HepG2 (cell line): Measurements from ENCODE around the gene ELL3. TPM values are rescaled to one million over a fixed set of nuclear protein-coding genes. Genes with fewer than 3 reads are reported as not detected.
A peak's percentile ranks its signal among the peaks of the same experiment; 100 is the strongest.

Experiments
- BORCS8-MEF2B ChIP-seq: sonication (generic); formaldehyde crosslinking; IDR thresholded peaks from 2 replicates; pipeline ENCODE4 v1.8.0; 2022; ENCODE audit warnings: mild to moderate bottlenecking, missing genetic modification reagents
- CCDC6 ChIP-seq: sonication (generic); formaldehyde crosslinking; IDR thresholded peaks from 2 replicates; pipeline ENCODE4 v1.8.1; 2022; ENCODE audit warnings: mild to moderate bottlenecking, missing genetic modification reagents, moderate library complexity
- MYC ChIP-seq: sonication (generic); formaldehyde crosslinking; IDR thresholded peaks from 2 replicates; pipeline ENCODE4 v1.9.0; 2021; ENCODE audit warnings: missing genetic modification reagents, borderline replicate concordance
- MZF1 ChIP-seq: sonication (generic); formaldehyde crosslinking; IDR thresholded peaks from 2 replicates; pipeline ENCODE4 v1.8.1; 2023; ENCODE audit warnings: mild to moderate bottlenecking, missing genetic modification reagents, borderline replicate concordance
- PCBP1 ChIP-seq: fragments of 200-400 bp; formaldehyde crosslinking; IDR thresholded peaks from 2 replicates; pipeline ENCODE4 v1.6.1; 2017; ENCODE audit warnings: mild to moderate bottlenecking, low read depth, low read length, borderline replicate concordance
- SOX6 ChIP-seq, 2 experiments: fragments of 450-650 bp in 1 of 2; sonication (generic) in 1 of 2; formaldehyde crosslinking in 1 of 2; IDR thresholded peaks; 2 replicates each; pipeline versions ENCODE4 v1.4.0 to v1.6.1; 2017 to 2020; ENCODE audit warnings: antibody characterized with exemption in 1 of 2, mild to moderate bottlenecking in 1 of 2, missing genetic modification reagents in 1 of 2
- TCF7L2 ChIP-seq: IDR thresholded peaks from 2 replicates; pipeline ENCODE4 v1.6.1; 2011; ENCODE audit warnings: mild to moderate bottlenecking, low read depth, low read length, moderate library complexity
- polyA plus RNA-seq, 8 experiments: library from polyadenylated mRNA; depleted of rRNA in 3 of 8; stranded (reverse) in 7 of 8; unstranded in 1 of 8; fragments of >200 nt; fragmentation: Illumina TruSeq in 4 of 8; extraction: Trizol in 4 of 8; gene quantifications; 2 replicates each; pipeline versions ENCODE4 v1.2.1 to v1.2.3, GENCODE V29; 2011 to 2016; ENCODE audit warnings: low read depth in 4 of 8, missing spikeins in 1 of 8, mixed read lengths in 1 of 8; ENCODE audit not compliant: insufficient read depth in 1 of 8
- total RNA-seq, 5 experiments: library from RNA; depleted of rRNA; stranded (reverse); fragments of >200 nt; fragmentation: Illumina TruSeq; extraction: Trizol; gene quantifications; 2 replicates each; pipeline ENCODE4 v1.2.3, GENCODE V29; 2016; ENCODE audit warnings: low read depth in 1 of 5
- TF ChIP-seq, protein P1 (sequence below): IDR thresholded peaks from 2 replicates; pipeline ENCODE4 v1.6.1; 2016; ENCODE audit warnings: low read depth, control low read depth
- TF ChIP-seq, protein P2 (sequence below): sonication (generic); formaldehyde crosslinking; IDR thresholded peaks from 2 replicates; pipeline ENCODE4 v1.4.0; 2020; ENCODE audit warnings: missing genetic modification reagents, mild to moderate bottlenecking, borderline replicate concordance
- TF ChIP-seq, protein P3 (sequence below): sonication (generic); formaldehyde crosslinking; IDR thresholded peaks from 2 replicates; pipeline ENCODE4 v1.5.0; 2020; ENCODE audit warnings: mild to moderate bottlenecking, missing genetic modification reagents, borderline replicate concordance
- TF ChIP-seq, protein P4 (sequence below): sonication (generic); formaldehyde crosslinking; IDR thresholded peaks from 2 replicates; pipeline ENCODE4 v1.4.0; 2020; ENCODE audit warnings: mild to moderate bottlenecking, low read depth, missing genetic modification reagents
- TF ChIP-seq, protein P5 (sequence below): sonication (generic); formaldehyde crosslinking; IDR thresholded peaks from 2 replicates; pipeline ENCODE4 v1.8.0; 2022; ENCODE audit warnings: mild to moderate bottlenecking, missing genetic modification reagents, moderate library complexity

The ELL3 gene
- total and polyA plus RNA-seq, 2 of the 13 experiments (the other 11 are each of a cell fraction or from before 2014, with no cell fraction given): 6.1 to 8.8 TPM

DNA sequence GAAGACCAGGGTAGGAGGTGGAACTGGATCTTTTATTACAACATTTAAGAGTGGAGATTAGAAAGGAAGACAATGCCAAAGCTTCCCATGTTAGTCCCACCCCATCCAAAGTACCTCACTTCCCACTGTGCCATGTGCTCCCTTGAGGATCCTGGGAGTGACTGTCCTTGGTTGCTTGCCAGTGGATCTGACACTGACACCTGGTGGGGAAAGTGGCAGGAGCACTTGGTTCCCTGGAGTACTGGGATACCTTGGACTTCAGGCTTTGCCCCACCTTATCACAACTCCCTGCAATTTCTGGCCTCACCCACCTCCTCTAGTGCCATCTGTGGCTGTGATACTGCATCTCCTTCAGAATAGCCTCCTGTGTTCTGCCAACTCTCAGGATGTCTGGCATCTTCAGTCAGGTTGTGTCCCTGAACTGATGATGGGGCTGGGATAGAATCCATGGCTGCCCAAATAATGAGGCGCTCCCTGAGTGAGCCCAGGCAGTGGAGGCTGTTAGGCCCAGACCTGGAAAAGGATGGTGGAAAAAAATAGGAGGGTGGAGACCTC, 1.3 kb downstream of the ELL3 start (continued):
- TF ChIP-seq, protein P1, sequence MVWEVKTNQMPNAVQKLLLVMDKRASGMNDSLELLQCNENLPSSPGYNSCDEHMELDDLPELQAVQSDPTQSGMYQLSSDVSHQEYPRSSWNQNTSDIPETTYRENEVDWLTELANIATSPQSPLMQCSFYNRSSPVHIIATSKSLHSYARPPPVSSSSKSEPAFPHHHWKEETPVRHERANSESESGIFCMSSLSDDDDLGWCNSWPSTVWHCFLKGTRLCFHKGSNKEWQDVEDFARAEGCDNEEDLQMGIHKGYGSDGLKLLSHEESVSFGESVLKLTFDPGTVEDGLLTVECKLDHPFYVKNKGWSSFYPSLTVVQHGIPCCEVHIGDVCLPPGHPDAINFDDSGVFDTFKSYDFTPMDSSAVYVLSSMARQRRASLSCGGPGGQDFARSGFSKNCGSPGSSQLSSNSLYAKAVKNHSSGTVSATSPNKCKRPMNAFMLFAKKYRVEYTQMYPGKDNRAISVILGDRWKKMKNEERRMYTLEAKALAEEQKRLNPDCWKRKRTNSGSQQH (CRISPR knock-in tag): peak; percentile 59; the same call in 1 of the 2 replicates
- TF ChIP-seq MYC (peak; percentile 86), TCF7L2 (no peak), PCBP1 (no peak), CCDC6 (CRISPR knock-in tag) (no peak), MZF1 (CRISPR knock-in tag) (no peak), BORCS8-MEF2B (0 out of 2 replicates have a peak, but pooled peaks have one; percentile 39), SOX6 (IDR thresholded peaks at IDR 0.05) (no peak), SOX6 (CRISPR knock-in tag; IDR thresholded peaks at IDR 0.05) (peak; percentile 51)
- TF ChIP-seq, protein P2, sequence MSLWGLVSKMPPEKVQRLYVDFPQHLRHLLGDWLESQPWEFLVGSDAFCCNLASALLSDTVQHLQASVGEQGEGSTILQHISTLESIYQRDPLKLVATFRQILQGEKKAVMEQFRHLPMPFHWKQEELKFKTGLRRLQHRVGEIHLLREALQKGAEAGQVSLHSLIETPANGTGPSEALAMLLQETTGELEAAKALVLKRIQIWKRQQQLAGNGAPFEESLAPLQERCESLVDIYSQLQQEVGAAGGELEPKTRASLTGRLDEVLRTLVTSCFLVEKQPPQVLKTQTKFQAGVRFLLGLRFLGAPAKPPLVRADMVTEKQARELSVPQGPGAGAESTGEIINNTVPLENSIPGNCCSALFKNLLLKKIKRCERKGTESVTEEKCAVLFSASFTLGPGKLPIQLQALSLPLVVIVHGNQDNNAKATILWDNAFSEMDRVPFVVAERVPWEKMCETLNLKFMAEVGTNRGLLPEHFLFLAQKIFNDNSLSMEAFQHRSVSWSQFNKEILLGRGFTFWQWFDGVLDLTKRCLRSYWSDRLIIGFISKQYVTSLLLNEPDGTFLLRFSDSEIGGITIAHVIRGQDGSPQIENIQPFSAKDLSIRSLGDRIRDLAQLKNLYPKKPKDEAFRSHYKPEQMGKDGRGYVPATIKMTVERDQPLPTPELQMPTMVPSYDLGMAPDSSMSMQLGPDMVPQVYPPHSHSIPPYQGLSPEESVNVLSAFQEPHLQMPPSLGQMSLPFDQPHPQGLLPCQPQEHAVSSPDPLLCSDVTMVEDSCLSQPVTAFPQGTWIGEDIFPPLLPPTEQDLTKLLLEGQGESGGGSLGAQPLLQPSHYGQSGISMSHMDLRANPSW (CRISPR knock-in tag): no peak
- TF ChIP-seq, protein P3, sequence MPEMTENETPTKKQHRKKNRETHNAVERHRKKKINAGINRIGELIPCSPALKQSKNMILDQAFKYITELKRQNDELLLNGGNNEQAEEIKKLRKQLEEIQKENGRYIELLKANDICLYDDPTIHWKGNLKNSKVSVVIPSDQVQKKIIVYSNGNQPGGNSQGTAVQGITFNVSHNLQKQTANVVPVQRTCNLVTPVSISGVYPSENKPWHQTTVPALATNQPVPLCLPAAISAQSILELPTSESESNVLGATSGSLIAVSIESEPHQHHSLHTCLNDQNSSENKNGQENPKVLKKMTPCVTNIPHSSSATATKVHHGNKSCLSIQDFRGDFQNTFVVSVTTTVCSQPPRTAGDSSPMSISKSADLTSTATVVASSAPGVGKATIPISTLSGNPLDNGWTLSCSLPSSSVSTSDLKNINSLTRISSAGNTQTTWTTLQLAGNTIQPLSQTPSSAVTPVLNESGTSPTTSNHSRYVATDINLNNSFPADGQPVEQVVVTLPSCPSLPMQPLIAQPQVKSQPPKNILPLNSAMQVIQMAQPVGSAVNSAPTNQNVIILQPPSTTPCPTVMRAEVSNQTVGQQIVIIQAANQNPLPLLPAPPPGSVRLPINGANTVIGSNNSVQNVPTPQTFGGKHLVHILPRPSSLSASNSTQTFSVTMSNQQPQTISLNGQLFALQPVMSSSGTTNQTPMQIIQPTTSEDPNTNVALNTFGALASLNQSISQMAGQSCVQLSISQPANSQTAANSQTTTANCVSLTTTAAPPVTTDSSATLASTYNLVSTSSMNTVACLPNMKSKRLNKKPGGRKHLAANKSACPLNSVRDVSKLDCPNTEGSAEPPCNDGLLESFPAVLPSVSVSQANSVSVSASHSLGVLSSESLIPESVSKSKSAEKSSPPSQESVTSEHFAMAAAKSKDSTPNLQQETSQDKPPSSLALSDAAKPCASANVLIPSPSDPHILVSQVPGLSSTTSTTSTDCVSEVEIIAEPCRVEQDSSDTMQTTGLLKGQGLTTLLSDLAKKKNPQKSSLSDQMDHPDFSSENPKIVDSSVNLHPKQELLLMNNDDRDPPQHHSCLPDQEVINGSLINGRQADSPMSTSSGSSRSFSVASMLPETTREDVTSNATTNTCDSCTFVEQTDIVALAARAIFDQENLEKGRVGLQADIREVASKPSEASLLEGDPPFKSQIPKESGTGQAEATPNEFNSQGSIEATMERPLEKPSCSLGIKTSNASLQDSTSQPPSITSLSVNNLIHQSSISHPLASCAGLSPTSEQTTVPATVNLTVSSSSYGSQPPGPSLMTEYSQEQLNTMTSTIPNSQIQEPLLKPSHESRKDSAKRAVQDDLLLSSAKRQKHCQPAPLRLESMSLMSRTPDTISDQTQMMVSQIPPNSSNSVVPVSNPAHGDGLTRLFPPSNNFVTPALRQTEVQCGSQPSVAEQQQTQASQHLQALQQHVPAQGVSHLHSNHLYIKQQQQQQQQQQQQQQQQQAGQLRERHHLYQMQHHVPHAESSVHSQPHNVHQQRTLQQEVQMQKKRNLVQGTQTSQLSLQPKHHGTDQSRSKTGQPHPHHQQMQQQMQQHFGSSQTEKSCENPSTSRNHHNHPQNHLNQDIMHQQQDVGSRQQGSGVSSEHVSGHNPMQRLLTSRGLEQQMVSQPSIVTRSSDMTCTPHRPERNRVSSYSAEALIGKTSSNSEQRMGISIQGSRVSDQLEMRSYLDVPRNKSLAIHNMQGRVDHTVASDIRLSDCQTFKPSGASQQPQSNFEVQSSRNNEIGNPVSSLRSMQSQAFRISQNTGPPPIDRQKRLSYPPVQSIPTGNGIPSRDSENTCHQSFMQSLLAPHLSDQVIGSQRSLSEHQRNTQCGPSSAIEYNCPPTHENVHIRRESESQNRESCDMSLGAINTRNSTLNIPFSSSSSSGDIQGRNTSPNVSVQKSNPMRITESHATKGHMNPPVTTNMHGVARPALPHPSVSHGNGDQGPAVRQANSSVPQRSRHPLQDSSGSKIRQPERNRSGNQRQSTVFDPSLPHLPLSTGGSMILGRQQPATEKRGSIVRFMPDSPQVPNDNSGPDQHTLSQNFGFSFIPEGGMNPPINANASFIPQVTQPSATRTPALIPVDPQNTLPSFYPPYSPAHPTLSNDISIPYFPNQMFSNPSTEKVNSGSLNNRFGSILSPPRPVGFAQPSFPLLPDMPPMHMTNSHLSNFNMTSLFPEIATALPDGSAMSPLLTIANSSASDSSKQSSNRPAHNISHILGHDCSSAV: no peak
- TF ChIP-seq, protein P4, sequence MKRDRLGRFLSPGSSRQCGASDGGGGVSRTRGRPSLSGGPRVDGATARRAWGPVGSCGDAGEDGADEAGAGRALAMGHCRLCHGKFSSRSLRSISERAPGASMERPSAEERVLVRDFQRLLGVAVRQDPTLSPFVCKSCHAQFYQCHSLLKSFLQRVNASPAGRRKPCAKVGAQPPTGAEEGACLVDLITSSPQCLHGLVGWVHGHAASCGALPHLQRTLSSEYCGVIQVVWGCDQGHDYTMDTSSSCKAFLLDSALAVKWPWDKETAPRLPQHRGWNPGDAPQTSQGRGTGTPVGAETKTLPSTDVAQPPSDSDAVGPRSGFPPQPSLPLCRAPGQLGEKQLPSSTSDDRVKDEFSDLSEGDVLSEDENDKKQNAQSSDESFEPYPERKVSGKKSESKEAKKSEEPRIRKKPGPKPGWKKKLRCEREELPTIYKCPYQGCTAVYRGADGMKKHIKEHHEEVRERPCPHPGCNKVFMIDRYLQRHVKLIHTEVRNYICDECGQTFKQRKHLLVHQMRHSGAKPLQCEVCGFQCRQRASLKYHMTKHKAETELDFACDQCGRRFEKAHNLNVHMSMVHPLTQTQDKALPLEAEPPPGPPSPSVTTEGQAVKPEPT (CRISPR knock-in tag): no peak
- TF ChIP-seq, protein P5, sequence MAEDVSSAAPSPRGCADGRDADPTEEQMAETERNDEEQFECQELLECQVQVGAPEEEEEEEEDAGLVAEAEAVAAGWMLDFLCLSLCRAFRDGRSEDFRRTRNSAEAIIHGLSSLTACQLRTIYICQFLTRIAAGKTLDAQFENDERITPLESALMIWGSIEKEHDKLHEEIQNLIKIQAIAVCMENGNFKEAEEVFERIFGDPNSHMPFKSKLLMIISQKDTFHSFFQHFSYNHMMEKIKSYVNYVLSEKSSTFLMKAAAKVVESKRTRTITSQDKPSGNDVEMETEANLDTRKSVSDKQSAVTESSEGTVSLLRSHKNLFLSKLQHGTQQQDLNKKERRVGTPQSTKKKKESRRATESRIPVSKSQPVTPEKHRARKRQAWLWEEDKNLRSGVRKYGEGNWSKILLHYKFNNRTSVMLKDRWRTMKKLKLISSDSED (CRISPR knock-in tag): no peak
